A549 (cell line): Measurements from ENCODE around the gene ETF1.

Experiments
- CHD2 ChIP-seq: fragments of 150-350 bp; IDR thresholded peaks from 2 replicates; pipeline ENCODE4 v1.6.1; 2014; ENCODE audit warnings: low read length; ENCODE audit not compliant: partially characterized antibody
- CHD4 ChIP-seq: fragments of 200-600 bp; sonication (generic); IDR thresholded peaks from 2 replicates; pipeline ENCODE4 v1.6.1; 2016; ENCODE audit warnings: antibody characterized with exemption, mild to moderate bottlenecking, borderline replicate concordance
- CTCF ChIP-seq: fragments of >200 bp; sonication (Bioruptor Twin); formaldehyde crosslinking; IDR thresholded peaks from 3 replicates; pipeline ENCODE4 v1.5.1; 2016
- EP300 ChIP-seq, 2 experiments: fragments of >200 bp; sonication (Bioruptor Twin); formaldehyde crosslinking; IDR thresholded peaks; 2 replicates in 1 of 2; 3 replicates in 1 of 2; pipeline ENCODE4 v1.6.1; 2016 to 2017
- ESRRA ChIP-seq: fragments of 150-350 bp; IDR thresholded peaks from 2 replicates; pipeline ENCODE4 v1.6.1; 2014; ENCODE audit warnings: mild to moderate bottlenecking, low read length, borderline replicate concordance
- FOSB ChIP-seq: fragments of 250-450 bp; sonication (Bioruptor Pico); IDR thresholded peaks from 2 replicates; pipeline ENCODE4 v1.5.0; 2020; ENCODE audit warnings: mild to moderate bottlenecking, moderate library complexity
- MAFK ChIP-seq: fragments of 450-650 bp; IDR thresholded peaks from 2 replicates; pipeline ENCODE4 v1.6.1; 2014; ENCODE audit not compliant: partially characterized antibody
- NR3C1 ChIP-seq: fragments of >200 bp; sonication (Bioruptor Twin); formaldehyde crosslinking; IDR thresholded peaks from 3 replicates; pipeline ENCODE4 v1.6.1; 2017
- POLR2A ChIP-seq: IDR thresholded peaks from 2 replicates; pipeline ENCODE4 v1.6.1; 2012; ENCODE audit warnings: mild to moderate bottlenecking, low read length
- REST ChIP-seq: fragments of 200-600 bp; sonication (generic); IDR thresholded peaks from 2 replicates; pipeline ENCODE4 v1.6.1; 2016; ENCODE audit warnings: antibody characterized with exemption, mild to moderate bottlenecking, moderate library complexity
- TFCP2L1 ChIP-seq: fragments of 250-450 bp; sonication (Bioruptor Pico); IDR thresholded peaks from 2 replicates; pipeline ENCODE4 v1.5.0; 2021; ENCODE audit warnings: mild to moderate bottlenecking
- TP53 ChIP-seq: fragments of 250-450 bp; sonication (Bioruptor Pico); IDR thresholded peaks from 2 replicates; pipeline ENCODE4 v1.5.0; 2021; ENCODE audit warnings: mild to moderate bottlenecking, moderate library complexity

- TF ChIP-seq REST (no peak), TP53 (CRISPR knock-in tag) (no peak), CTCF (no peak), NR3C1 (no peak), MAFK (no peak), CHD2 (no peak), EP300 (IDR thresholded peaks at IDR 0.05) (no peak), POLR2A (no peak), ESRRA (no peak), TFCP2L1 (CRISPR knock-in tag) (no peak), CHD4 (no peak), FOSB (CRISPR knock-in tag) (no peak)
These were observed 25.6 kb downstream of the ETF1 start for GRCh38 chr5:138517437-138517836.
